SH-SY5Y (cell line): ENCODE measurements around the gene TNRC18.

Experiments used
- GATA2 ChIP-seq: IDR thresholded peaks from 2 replicates; pipeline ENCODE4 v1.6.1; 2011; ENCODE audit warnings: mild to moderate bottlenecking, low read depth, low read length
- GATA3 ChIP-seq: IDR thresholded peaks from 2 replicates; pipeline ENCODE4 v1.6.1; 2011; ENCODE audit warnings: low read depth, mild to moderate bottlenecking, low read length, moderate library complexity

GRCh38 chr7:5403442-5403841 lies 20.2 kb downstream of the TNRC18 start:
- TF ChIP-seq GATA2, result no peak
- no peak for TF ChIP-seq GATA3
